AG09309 (cell line): ENCODE measurements around the gene CFAP58.
A peak's percentile ranks its signal among the peaks of the same experiment; 100 is the strongest.

Source experiments
- DNase-seq: peaks from one replicate; pipeline ENCODE4 v3.0.0-alpha.2; 2010; ENCODE audit warnings: low read depth
- H3K4me3 ChIP-seq: 2 replicates; pipeline ENCODE4 v1.5.1; 2011; ENCODE audit warnings: mild to moderate bottlenecking, low read depth, low read length, moderate library complexity; ENCODE audit not compliant: control insufficient read depth
- TF ChIP-seq, protein P1 (sequence below): IDR thresholded peaks from 2 replicates; pipeline ENCODE4 v1.5.1; 2011; ENCODE audit warnings: mild to moderate bottlenecking, low read depth, low read length, inconsistent platforms; ENCODE audit not compliant: insufficient read depth, control insufficient read depth; ENCODE audit errors: missing control alignments

The CFAP58 gene

DNA sequence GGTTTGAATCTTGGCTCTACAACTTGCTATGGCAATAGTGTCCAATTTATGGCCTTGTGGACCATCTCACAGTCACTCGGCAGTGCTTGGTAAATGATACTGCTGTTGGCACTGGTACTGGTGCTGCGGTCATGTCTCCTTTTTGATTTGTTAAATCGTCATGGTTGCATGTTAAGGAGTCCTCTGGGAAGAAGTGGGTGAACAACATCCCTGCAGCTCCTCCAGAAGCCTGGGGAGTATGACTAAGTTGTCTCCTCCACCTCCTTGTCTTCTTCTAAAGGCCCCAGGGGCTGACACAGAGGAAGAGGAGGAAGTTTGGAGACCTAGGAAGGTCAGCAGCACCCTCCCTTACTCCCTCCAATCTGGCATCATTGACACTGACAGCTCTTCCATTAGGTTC, 23.9 kb upstream of the CFAP58 start:
- TF ChIP-seq, protein P1, sequence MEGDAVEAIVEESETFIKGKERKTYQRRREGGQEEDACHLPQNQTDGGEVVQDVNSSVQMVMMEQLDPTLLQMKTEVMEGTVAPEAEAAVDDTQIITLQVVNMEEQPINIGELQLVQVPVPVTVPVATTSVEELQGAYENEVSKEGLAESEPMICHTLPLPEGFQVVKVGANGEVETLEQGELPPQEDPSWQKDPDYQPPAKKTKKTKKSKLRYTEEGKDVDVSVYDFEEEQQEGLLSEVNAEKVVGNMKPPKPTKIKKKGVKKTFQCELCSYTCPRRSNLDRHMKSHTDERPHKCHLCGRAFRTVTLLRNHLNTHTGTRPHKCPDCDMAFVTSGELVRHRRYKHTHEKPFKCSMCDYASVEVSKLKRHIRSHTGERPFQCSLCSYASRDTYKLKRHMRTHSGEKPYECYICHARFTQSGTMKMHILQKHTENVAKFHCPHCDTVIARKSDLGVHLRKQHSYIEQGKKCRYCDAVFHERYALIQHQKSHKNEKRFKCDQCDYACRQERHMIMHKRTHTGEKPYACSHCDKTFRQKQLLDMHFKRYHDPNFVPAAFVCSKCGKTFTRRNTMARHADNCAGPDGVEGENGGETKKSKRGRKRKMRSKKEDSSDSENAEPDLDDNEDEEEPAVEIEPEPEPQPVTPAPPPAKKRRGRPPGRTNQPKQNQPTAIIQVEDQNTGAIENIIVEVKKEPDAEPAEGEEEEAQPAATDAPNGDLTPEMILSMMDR, result no peak
- peak; percentile 92 for DNase-seq
- H3K4me3 ChIP-seq, result no peak overlapping the region

DNA sequence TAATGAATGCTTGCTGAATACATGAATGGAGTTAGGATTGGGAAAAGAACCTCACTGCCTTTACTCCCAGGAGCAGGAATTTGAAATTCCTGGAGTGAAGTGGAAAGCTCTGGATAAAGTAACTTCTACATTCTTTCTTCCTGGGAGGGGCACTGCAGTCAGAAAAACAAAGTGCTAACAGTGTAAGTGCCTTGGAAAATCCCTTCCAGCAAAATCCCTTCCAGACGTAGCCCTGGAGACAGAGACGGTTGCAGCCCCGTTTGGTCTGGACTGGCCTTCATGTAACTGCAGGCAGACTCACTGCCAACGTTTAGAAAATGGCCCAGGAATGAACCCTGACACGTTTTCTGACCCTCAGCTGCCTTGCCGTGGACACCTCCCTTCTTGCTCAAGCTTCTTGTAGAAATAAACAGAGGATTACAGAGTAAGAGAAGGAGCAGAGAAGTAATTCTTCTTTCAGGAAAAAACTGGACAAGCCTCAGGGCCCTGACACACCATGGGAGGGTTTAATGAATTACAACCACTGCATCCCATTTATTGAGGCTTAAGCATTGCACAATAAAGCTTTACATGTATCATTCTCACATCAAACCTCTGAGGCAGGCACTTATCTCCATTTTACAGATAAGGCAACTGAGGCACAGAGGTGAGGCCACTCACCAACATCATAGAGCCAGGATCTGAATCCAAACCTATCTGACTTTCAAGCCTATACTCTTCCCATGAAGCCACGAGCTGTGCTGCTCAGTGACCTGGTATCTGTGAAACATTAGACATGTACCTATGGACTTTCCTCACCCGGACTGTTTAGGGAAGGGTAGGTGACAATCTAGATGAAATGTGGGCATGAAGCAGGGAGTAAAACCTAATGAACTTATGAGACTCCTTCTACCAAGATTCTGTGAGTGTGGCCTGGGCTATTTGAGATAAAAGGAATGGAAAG, 23.2 kb upstream of the CFAP58 start:
- DNase-seq, result peak; percentile 88
- TF ChIP-seq, protein P1, result no peak
- H3K4me3 ChIP-seq, result no peak overlapping the region

- no peak overlapping the region for H3K4me3 ChIP-seq
- TF ChIP-seq, protein P1, result no peak
- DNase-seq, result no peak
Observed at GRCh38 chr10:104331208-104331838, 22.3 kb upstream of the CFAP58 start.

DNA sequence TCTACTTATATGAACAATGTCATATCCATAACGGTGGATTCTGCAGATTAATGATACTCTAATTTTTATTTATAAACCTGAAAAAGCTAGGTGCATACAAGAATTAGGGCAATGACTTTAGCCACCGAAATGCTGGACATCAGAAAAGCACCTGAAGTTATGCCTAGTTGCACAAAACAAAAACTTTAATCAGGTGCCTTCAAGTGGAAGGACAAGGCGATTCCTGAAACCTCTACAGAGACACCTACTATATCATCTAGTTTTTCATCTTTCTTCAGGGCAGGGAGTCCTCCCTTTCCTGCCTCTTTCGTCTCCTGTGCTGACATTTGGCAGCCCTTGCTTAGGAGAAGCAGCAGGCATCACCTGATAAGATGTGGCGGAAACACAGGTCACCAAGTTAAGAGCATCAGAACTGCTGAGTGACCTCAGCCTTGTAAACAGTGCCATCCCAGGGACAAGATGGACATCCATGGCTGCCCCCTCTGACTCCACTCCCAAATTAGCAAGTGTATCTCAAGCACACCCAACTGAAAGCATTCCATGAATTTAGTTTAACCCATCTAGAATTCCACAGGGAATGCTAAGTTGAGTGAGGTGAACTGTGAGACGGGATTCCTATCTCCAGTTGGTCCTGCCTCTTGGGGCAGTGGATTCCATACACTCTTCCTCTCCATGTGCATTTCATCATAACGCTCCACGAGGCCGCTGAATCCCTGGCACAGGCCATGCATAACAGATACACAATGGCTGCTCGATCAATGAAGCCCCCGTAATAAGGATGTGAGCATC, 21.2 kb upstream of the CFAP58 start:
- TF ChIP-seq, protein P1, result no peak
- H3K4me3 ChIP-seq, result no peak overlapping the region
- DNase-seq, result no peak

GRCh38 chr10:104333032-104333727, 20.5 kb upstream of the CFAP58 start:
- DNase-seq, result no peak
- H3K4me3 ChIP-seq, result no peak overlapping the region
- TF ChIP-seq, protein P1, result no peak
